ENCODE results near the gene HEPACAM.

The HEPACAM gene

DNA sequence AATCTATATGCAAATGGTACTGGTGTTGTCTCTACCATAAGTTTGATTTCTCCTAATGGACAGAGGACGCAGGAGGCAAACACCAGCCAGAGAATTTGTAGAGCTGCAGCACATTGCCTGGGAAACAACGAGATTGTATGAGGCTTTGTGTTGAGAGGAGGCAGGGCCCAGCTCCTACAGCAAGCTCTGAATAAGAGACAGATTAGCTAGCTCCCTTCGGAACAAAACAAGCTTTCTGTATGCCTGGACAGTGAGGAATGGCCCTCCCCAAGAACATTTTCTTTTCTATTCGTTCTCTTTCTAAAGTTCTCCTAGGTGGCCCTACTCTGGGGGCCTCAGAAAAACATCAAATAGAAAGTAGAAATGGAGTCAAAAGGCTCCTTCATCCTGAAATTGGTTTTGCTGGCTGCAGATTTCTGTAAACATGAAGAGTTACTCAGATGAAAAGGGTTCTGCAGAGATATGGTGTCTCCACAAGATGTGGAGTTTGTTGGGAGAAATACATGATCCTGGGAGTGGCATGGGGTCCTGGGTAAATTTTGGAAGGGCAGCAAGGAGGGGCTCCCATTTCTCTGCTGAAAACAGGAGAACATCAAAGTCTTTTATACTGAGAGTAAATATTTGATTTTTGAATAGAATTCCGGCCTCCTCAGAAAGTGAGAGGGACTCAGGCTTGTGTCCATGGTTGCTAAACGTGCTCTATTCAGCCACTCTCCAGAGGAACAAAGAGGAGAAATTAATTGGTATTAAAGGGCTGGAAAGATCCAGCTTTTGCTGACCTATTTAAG is 6.8 kb upstream of the HEPACAM start:
- DNase-seq, result no peak

DNA sequence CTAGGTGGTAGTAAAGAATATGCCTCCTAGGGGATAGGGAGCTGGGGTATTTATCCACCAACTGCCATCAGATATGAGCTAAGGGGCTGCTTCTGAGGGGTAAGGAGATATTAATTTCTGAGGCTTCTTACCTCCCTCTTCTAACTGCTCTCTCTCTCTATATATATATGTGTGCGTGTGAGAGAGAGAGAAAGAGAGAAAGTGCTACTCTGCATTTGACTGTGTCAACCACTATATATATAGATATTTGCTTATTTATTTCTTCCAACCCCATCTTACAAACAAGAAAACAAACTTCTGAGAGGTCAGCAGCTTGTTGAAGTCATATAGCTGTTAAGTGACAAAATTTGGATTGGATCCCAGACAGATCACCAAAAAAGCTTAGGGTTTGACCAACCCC is 5.9 kb upstream of the HEPACAM start:
- no peak for DNase-seq

GRCh38 chr11:124938970-124939369 is 3.1 kb upstream of the HEPACAM start:
- DNase-seq, result no peak

DNA sequence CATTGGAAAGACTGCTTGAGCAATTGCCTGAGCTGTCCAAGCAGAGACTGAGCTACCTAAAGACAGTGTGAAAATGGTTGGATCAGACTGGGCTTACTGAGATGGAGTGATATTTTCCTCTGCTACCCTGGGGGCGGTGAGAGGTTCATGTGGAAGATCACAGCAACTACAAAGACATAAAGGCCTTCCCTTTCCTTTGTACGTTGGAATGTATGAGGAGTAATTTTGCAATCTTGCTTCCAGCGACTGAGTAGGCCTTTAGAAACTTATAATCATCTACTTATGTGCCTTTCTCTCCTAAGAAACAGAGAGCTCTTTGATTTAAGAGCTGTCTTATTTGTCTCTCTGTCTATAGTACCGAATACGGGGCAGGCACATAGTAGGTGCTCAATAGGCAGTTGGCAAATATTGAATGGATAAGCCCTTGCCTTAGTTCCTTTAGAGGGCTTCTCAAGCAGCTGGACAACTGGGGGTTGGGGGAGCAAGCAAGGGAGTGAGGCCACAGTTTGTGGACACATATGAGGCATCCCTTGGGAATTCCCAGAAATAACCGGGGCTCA is 2.4 kb upstream of the HEPACAM start:
- no peak for DNase-seq

GRCh38 chr11:124937336-124937935 is 1.6 kb upstream of the HEPACAM start:
- DNase-seq, result no peak

- DNase-seq, result no peak
Measured at GRCh38 chr11:124934862-124935547, 842 bp downstream of the HEPACAM start.

DNA sequence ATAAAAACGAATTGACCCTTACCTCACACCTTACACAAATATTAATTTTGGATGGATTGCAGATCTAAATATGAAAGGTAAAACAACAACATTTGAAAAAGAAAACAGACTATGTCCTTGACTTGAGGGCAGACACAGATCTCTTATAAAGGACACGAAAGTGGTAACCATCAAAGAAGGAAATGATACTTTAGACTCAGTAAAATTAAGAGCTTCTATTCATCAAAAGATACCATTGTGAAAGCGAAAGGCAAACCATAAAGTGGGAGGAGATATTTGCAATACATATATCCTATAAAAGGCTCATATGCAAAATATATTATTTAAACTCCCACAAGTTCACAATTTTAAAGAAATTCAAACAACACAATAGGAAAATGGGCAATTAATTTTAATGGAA is 5.0 kb downstream of the HEPACAM start:
- DNase-seq, result no peak

DNA sequence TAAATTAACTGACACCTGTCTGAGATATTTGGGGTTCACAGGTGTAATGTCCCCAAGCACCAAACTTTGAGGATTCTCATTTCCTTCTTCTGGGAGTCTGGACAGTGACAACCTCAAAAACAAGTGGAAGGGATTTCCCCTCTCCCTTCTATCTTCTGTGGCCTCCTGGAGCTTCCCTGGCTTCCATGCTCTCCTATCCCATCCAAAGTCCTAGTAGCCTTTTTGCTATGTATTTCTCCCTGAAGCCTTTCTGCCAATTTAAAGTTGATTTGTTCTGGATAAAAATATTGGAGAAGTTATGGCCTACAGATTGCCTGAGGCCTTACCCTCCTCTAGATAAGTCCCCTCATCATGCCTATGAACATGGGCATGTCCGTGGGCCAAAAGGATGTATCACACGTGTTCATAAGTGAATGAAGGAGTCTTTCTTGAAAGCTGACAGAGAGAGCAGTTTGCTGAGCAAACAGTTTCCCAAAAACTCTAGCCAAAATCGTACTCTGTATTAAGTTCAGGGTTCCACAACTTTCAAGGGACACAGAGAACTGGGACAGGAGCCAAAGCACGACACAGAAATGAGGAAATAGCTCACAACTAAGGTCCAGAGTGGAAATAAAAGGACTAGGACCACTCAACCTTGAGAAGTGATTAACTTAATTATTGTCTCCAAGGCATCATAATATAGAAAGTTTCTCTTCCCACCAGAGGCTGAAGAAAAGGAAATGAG is 6.7 kb downstream of the HEPACAM start:
- no peak for DNase-seq

GRCh38 chr11:124923296-124923695 is 12.6 kb downstream of the HEPACAM start:
- no peak for DNase-seq

GRCh38 chr11:124922831-124923230 is 13.0 kb downstream of the HEPACAM start:
- DNase-seq, result no peak

GRCh38 chr11:124920870-124921609 is 14.8 kb downstream of the HEPACAM start:
- DNase-seq, result peak; percentile 84

- no peak for DNase-seq
Measured at GRCh38 chr11:124920356-124920755, 15.5 kb downstream of the HEPACAM start.

DNA sequence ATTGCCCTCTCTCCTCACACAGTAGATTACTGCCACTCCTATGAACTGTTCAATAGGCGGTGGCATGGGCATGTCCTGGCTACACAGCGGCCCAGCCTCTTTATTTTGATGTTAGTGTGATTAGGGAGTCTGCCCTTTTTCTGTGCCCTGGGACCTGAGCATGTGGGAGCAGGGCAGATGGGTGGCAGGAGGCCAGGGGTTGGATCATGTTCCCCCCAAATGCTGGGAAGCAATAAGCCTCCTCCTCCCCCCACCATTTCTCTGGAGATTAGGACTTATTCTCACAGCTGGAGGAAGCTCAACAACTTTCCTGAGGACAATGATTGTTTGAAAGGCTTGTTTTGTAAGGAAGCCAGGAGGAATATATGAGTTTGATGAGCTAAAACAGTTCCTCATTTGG is 15.9 kb downstream of the HEPACAM start:
- no peak for DNase-seq

DNA sequence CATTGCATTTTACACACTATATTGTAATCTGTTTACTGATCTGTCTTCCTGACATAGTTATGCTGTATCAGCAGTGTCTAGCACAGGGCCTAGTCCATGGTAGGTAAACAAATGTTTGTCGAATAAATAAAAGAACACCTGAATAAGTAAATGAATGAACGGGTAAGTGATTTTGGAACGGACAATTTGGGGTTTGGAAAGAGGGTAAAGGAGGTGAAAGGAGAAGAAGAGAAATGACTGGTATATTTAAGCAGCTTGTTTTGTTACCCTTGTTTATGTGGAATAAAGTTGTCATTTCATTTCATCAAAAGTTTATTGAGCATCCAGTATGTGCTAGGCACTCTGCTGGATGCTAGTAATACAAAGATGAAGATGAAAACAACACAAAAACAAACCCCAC is 16.9 kb downstream of the HEPACAM start, which contains the start of gene HEPN1:
Gene HEPN1 (plus strand): TSS at position 301 of the 400 bp plus-strand sequence.
- DNase-seq, result no peak

DNA sequence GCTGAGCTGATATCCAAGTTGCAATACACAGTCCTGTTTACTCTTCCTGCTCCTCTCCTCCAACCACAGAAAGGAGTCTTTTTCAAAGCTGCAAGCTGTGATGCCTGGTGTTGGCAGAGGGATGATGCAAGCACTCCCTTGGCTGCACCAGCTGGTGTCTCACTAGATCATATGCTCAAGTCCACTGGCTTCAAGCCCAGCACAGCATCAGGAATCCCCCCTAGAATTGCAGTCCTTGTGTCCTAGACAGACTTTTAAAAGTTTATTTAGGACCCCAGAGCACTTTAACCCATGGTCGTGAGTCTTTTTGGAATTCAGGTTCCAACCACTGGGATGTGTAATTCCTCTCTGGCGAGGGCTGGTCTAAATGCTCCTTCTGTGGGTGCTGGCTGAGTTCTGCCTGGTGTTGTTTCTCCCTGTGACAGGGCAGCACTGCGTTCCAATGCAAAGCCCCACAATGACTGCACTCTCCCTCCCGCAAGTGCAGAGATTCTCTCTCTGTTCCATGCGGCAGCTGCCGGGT is 18.7 kb downstream of the HEPACAM start:
- DNase-seq, result no peak

DNA sequence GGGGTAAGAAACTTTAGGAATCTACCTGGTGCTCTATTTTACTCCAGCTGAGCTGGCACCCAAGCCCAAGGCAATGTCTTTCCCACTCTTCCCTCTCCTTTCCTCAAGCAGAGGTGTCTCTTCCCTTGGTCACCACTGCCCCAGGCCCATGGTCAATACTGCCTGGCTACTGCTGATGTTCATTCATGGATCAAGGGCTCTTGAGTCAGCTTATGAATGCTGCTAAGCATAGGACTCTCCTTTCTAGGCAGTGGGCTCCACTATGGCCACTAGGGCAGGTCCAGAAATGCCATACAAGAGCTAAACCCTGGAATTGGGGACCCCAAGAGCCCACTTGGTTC is 19.5 kb downstream of the HEPACAM start:
- no peak for DNase-seq

GRCh38 chr11:124915541-124916369 is 20.1 kb downstream of the HEPACAM start:
- DNase-seq, result peak; percentile 16

- DNase-seq, result no peak
Measured at GRCh38 chr11:124902616-124903015, 33.2 kb downstream of the HEPACAM start.

DNA sequence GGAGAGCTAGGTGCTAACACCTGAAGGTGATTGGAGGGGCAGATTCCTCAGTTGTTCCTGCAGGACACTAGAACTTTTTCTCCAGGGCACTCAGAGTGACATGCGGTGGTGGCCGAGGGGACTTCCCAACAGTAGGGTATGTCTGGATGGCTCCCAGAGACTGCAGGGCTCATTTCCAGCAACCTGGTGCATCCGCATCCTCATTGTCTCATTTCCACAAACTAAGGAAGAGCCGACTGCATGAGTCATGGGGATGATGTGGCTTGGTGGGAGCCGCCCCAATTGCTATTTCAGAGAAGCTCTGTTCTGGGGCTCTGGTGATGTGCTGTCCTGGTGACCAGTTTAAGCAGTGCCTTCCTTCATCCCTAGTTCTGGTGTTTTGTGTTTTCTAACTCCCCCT is 35.4 kb downstream of the HEPACAM start:
- DNase-seq, result no peak

DNA sequence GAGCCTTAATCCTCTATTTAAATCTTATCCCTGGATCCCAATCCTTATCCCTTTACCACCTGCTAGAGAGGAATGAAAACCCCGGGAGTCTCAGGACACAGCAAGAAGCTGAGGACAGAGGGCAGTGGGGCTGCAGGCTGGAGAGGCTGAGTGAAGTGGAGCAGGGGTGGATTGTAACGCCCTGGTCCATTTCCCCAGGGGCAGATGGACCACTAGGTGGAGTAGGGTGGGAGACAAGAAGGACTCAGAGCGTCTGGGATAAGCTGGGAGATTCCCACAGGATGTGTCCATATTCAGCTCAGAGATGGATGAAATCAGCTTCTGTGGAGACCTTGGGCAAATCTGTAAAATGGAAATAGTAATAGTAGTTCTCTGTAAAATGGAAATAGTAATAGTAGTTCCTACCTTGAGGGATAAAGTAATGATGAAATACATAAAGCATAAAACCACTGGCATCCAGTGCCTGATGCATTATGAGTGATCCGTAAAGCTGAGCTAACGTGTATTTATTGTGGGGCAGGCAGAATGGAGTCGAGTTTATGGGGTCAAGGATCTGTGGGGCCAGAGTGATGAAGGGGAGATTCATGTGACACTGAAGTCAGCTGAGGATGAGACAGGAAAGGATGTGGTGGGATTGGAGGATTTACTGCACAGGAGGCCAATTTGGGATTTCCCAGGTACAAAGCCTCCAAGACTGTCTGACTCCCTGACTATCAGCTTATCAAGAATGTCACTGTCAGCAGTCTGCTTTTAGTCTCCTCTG is 36.3 kb downstream of the HEPACAM start:
- no peak for DNase-seq
